H9 (cell line): Measurements from ENCODE around the gene SEC23IP. TPM values are rescaled to one million over a fixed set of nuclear protein-coding genes. Genes with fewer than 3 reads are reported as not detected.

Experiments used
- DNase-seq: peaks from one replicate; pipeline ENCODE4 v3.0.0-alpha.2; 2017
- H2AFZ ChIP-seq: one replicate; pipeline ENCODE4 v1.6.1; 2013; ENCODE audit warnings: mild to moderate bottlenecking, low read length, control low read depth, moderate library complexity
- H2AK5ac ChIP-seq: 2 replicates; pipeline ENCODE4 v1.6.1; 2013; ENCODE audit warnings: low read length, control low read depth, mixed read lengths; ENCODE audit not compliant: insufficient read length
- H2BK120ac ChIP-seq: one replicate; pipeline ENCODE4 v1.6.1; 2013; ENCODE audit warnings: low read depth, mild to moderate bottlenecking, low read length, control low read depth, inconsistent platforms; ENCODE audit not compliant: poor library complexity, severe bottlenecking
- H2BK12ac ChIP-seq: 2 replicates; pipeline ENCODE4 v1.6.1; 2013; ENCODE audit warnings: low read length, control low read depth, mixed read lengths, low read depth; ENCODE audit not compliant: insufficient read length
- H2BK15ac ChIP-seq: 2 replicates; pipeline ENCODE4 v1.6.1; 2013; ENCODE audit warnings: low read depth, low read length, control low read depth
- H2BK20ac ChIP-seq: one replicate; pipeline ENCODE4 v1.6.1; 2013; ENCODE audit warnings: low read depth, mild to moderate bottlenecking, low read length, control low read depth, inconsistent platforms; ENCODE audit not compliant: poor library complexity, severe bottlenecking
- H2BK5ac ChIP-seq: 2 replicates; pipeline ENCODE4 v1.6.1; 2013; ENCODE audit warnings: low read length, control low read depth, mixed read lengths; ENCODE audit not compliant: insufficient read length
- H3K14ac ChIP-seq: 2 replicates; pipeline ENCODE4 v1.6.1; 2013; ENCODE audit warnings: low read length, control low read depth; ENCODE audit not compliant: insufficient read depth
- H3K18ac ChIP-seq: 2 replicates; pipeline ENCODE4 v1.6.1; 2013; ENCODE audit warnings: low read depth, mild to moderate bottlenecking, mixed read lengths, low read length, control low read depth; ENCODE audit not compliant: insufficient read length
- H3K23ac ChIP-seq: 2 replicates; pipeline ENCODE4 v1.6.1; 2013; ENCODE audit warnings: low read length, control low read depth, mixed read lengths, low read depth; ENCODE audit not compliant: insufficient read length
- H3K23me2 ChIP-seq: 2 replicates; pipeline ENCODE4 v1.6.1; 2013; ENCODE audit warnings: low read depth, mild to moderate bottlenecking, mixed read lengths, low read length, control low read depth; ENCODE audit not compliant: insufficient read length, poor library complexity, severe bottlenecking
- H3K27ac ChIP-seq: 2 replicates; pipeline ENCODE4 v1.5.1; 2013; ENCODE audit warnings: low read length, control low read depth, mixed read lengths, low read depth; ENCODE audit not compliant: insufficient read length
- H3K27me3 ChIP-seq: 2 replicates; pipeline ENCODE4 v1.6.1; 2013; ENCODE audit warnings: low read length, control low read depth, inconsistent platforms; ENCODE audit not compliant: insufficient read depth
- H3K4ac ChIP-seq: 2 replicates; pipeline ENCODE4 v1.6.1; 2013; ENCODE audit warnings: low read depth, mild to moderate bottlenecking, control low read depth, inconsistent platforms, low read length, moderate library complexity
- H3K4me1 ChIP-seq: 2 replicates; pipeline ENCODE4 v1.6.1; 2013; ENCODE audit warnings: low read length, control low read depth, inconsistent platforms; ENCODE audit not compliant: insufficient read depth
- H3K4me2 ChIP-seq: 2 replicates; pipeline ENCODE4 v1.6.1; 2013; ENCODE audit warnings: low read length, control low read depth, mixed read lengths; ENCODE audit not compliant: insufficient read length, insufficient read depth
- H3K56ac ChIP-seq: 2 replicates; pipeline ENCODE4 v1.6.1; 2013; ENCODE audit warnings: low read depth, mild to moderate bottlenecking, mixed read lengths, low read length, control low read depth; ENCODE audit not compliant: insufficient read length
- H3K79me1 ChIP-seq: 2 replicates; pipeline ENCODE4 v1.6.1; 2013; ENCODE audit warnings: low read depth, mild to moderate bottlenecking, moderate library complexity, low read length, control low read depth, inconsistent platforms; ENCODE audit not compliant: insufficient read depth, poor library complexity, severe bottlenecking
- H3K79me2 ChIP-seq: 2 replicates; pipeline ENCODE4 v1.6.1; 2013; ENCODE audit warnings: low read length, control low read depth, inconsistent platforms; ENCODE audit not compliant: insufficient read depth
- H3K9ac ChIP-seq: 2 replicates; pipeline ENCODE4 v1.6.1; 2013; ENCODE audit warnings: low read length, control low read depth, mixed read lengths; ENCODE audit not compliant: insufficient read length; ENCODE audit errors: extremely low read depth
- H3K9me3 ChIP-seq: one replicate; pipeline ENCODE4 v1.6.1; 2013; ENCODE audit warnings: low read depth, low read length, inconsistent platforms; ENCODE audit not compliant: control insufficient read depth
- H3T11ph ChIP-seq: one replicate; pipeline ENCODE4 v1.6.1; 2013; ENCODE audit warnings: mild to moderate bottlenecking, low read length, control low read depth, inconsistent platforms
- H4K20me1 ChIP-seq: one replicate; pipeline ENCODE4 v1.6.1; 2013; ENCODE audit not compliant: control insufficient read depth, insufficient read length, insufficient read depth
- H4K5ac ChIP-seq: 2 replicates; pipeline ENCODE4 v1.6.1; 2013; ENCODE audit warnings: low read depth, mild to moderate bottlenecking, mixed read lengths, low read length, control low read depth; ENCODE audit not compliant: insufficient read length
- H4K8ac ChIP-seq: replicated peaks from 2 replicates; pipeline ENCODE4 v1.6.1; 2013; ENCODE audit warnings: low read length, control low read depth, mixed read lengths, low read depth; ENCODE audit not compliant: insufficient read length
- H4K91ac ChIP-seq: 2 replicates; pipeline ENCODE4 v1.6.1; 2013; ENCODE audit warnings: low read depth, mild to moderate bottlenecking, moderate library complexity, mixed read lengths, low read length, control low read depth; ENCODE audit not compliant: insufficient read length
- H3K27ac Mint-ChIP-seq, 3 experiments: 2 replicates in 2 of 3; 3 replicates in 1 of 3; pipeline ENCODE4 v1.8.0; 2020 to 2021; ENCODE audit warnings: mixed read lengths in 3 of 3, mild to moderate bottlenecking in 1 of 3, moderate library complexity in 1 of 3
- H3K27me3 Mint-ChIP-seq: 2 replicates; pipeline ENCODE4 v1.8.0; 2021; ENCODE audit warnings: low read depth, mild to moderate bottlenecking, moderate library complexity, mixed read lengths
- H3K36me3 Mint-ChIP-seq, 3 experiments: 2 replicates in 2 of 3; 3 replicates in 1 of 3; pipeline ENCODE4 v1.8.0; 2020 to 2021; ENCODE audit warnings: low read depth in 3 of 3, mixed read lengths in 3 of 3; ENCODE audit not compliant: insufficient read depth in 1 of 3
- H3K4me1 Mint-ChIP-seq, 2 experiments: 2 replicates each; pipeline ENCODE4 v1.8.0; 2020; ENCODE audit warnings: mixed read lengths in 2 of 2
- H3K4me3 Mint-ChIP-seq, 2 experiments: 2 replicates in 1 of 2; 3 replicates in 1 of 2; pipeline ENCODE4 v1.8.0; 2020 to 2021; ENCODE audit warnings: mild to moderate bottlenecking in 2 of 2, mixed read lengths in 2 of 2, moderate library complexity in 1 of 2
- H3K9me3 Mint-ChIP-seq, 2 experiments: 2 replicates in 1 of 2; 3 replicates in 1 of 2; pipeline ENCODE4 v1.8.0; 2020; ENCODE audit warnings: mild to moderate bottlenecking in 2 of 2, mixed read lengths in 2 of 2, moderate library complexity in 1 of 2
- WGBS: extraction: QIAGEN DNeasy Blood & Tissue Kit; methylation state at CpG from one replicate; pipeline ENCODE4 v1.1.7; 2013; ENCODE audit warnings: missing lambda C conversion rate, low lambda C conversion rate, mixed read lengths; ENCODE audit not compliant: insufficient read length; ENCODE audit errors: extremely low coverage; 5-methylcytosine and 5-hydroxymethylcytosine counted together
- microRNA-seq: library from miRNA; unstranded; fragments of <30 nt; microRNA quantifications from one replicate; pipeline ENCODE4, GENCODE V29; 2020; ENCODE audit warnings: borderline microRNAs expressed
- total RNA-seq: library from RNA; stranded (reverse); gene quantifications from 2 replicates; pipeline ENCODE4 v1.2.1, GENCODE V29; 2021
- TF ChIP-seq, protein P1 (sequence below): fragments of 200-600 bp; sonication (generic); conservative IDR thresholded peaks from 3 replicates; pipeline ENCODE4 v1.8.0; 2021; ENCODE audit warnings: antibody characterized with exemption, mild to moderate bottlenecking

SEC23IP gene
- total RNA-seq, 1 experiment from 2014 or later, result 93.0 TPM

DNA sequence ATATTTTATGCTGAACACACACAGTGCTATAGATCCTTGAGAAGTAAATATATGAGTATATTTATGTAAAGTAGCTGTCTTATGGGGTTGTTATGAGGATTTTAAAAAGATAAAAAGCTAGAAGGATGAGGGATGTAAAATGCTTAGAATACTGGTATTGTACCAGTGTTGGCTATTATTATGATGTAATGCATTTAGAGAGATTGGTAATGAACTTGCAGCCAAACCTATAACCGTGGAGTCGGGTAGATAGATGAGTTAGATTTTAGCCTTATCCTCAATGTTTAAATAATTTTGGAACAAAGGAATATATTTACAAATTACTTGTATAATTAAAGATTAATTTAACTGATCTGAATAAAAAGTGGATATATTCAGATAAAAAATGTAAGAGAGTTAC is 99.3 kb downstream of the SEC23IP start:
- DNase-seq, result no peak
- Histone ChIP-seq H3K27ac (no peak overlapping the region), H3K4me1 (no peaks in the 10 kb centered on the region), H3K9ac (no peak overlapping the region), H2AFZ (no peak overlapping the region), H4K91ac (no peak overlapping the region), H3K79me1 (no peaks in the 10 kb centered on the region), H2BK5ac (no peak overlapping the region), H2BK15ac (no peak overlapping the region), H2AK5ac (no peak overlapping the region), H3K79me2 (no peaks in the 10 kb centered on the region), H2BK120ac (no peak overlapping the region), H3K27me3 (no peaks in the 10 kb centered on the region), H3K56ac (no peak overlapping the region), H3K23me2 (no peaks in the 10 kb centered on the region), H4K5ac (no peak overlapping the region), H3T11ph (no peak overlapping the region), H2BK20ac (no peak overlapping the region), H2BK12ac (no peak overlapping the region), H3K4ac (no peak overlapping the region), H4K8ac (no peak overlapping the region), H3K18ac (no peak overlapping the region), H3K9me3 (no peaks in the 10 kb centered on the region), H3K4me2 (no peak overlapping the region), H3K14ac (no peak overlapping the region), H3K23ac (no peak overlapping the region), H4K20me1 (no peaks in the 10 kb centered on the region)
- Mint-ChIP-seq H3K4me1 (no peaks in the 10 kb centered on the region), H3K9me3 (peaks cover 0 to 4% of the 10 kb centered on the region in 2 experiments; a peak in 1 of 5 replicates), H3K27ac (no peak overlapping the region), H3K36me3 (no peaks in the 10 kb centered on the region), H3K27me3 (peaks cover 2% of the 10 kb centered on the region; the same call in 1 of the 2 replicates), H3K4me3 (no peak overlapping the region)
- no CpG with 5 or more reads among the region's 2 CpGs for WGBS
- TF ChIP-seq, protein P1, sequence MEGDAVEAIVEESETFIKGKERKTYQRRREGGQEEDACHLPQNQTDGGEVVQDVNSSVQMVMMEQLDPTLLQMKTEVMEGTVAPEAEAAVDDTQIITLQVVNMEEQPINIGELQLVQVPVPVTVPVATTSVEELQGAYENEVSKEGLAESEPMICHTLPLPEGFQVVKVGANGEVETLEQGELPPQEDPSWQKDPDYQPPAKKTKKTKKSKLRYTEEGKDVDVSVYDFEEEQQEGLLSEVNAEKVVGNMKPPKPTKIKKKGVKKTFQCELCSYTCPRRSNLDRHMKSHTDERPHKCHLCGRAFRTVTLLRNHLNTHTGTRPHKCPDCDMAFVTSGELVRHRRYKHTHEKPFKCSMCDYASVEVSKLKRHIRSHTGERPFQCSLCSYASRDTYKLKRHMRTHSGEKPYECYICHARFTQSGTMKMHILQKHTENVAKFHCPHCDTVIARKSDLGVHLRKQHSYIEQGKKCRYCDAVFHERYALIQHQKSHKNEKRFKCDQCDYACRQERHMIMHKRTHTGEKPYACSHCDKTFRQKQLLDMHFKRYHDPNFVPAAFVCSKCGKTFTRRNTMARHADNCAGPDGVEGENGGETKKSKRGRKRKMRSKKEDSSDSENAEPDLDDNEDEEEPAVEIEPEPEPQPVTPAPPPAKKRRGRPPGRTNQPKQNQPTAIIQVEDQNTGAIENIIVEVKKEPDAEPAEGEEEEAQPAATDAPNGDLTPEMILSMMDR, result no peak

Small RNA genes within 50 kb of the gene (microRNA-seq; reads per million reads assigned to microRNA genes)
- not detected for gene MIR4682

Other genes with a start within 250 kb of the SEC23IP start
- gene BAG3, start 241.3 kb upstream of the SEC23IP start, total RNA-seq, result 11.1 and 11.4 TPM in 2 replicates
- 108 and 111 TPM in 2 replicates for gene INPP5F, start 166.7 kb upstream of the SEC23IP start, total RNA-seq
- gene MCMBP, start 19.9 kb upstream of the SEC23IP start, total RNA-seq, result 87.1 and 90.2 TPM in 2 replicates